H4 (cell line): ENCODE measurements around the gene ADAMTS2. TPM values are rescaled to one million over a fixed set of nuclear protein-coding genes. Genes with fewer than 3 reads are reported as not detected.
A peak's percentile ranks its signal among the peaks of the same experiment; 100 is the strongest.

Experiments used
- DNase-seq: peaks from one replicate; pipeline ENCODE4 v3.0.0-alpha.2; 2015; ENCODE audit warnings: low spot score
- total RNA-seq: library from RNA; depleted of rRNA; stranded (reverse); fragments of >200 nt; shearing (Covaris generic); gene quantifications from 2 replicates; pipeline ENCODE4 v1.2.3, GENCODE V29; 2014; rRNA removed

ADAMTS2 gene
- 0.21 and 1.2 TPM in 2 replicates for total RNA-seq

GRCh38 chr5:179345433-179346321 is at the start of gene ADAMTS2:
TSS of gene ADAMTS2 (minus strand) at chr5:179345461. CDS start at chr5:179345328, 133 bp downstream.
- DNase-seq = no peak

DNA sequence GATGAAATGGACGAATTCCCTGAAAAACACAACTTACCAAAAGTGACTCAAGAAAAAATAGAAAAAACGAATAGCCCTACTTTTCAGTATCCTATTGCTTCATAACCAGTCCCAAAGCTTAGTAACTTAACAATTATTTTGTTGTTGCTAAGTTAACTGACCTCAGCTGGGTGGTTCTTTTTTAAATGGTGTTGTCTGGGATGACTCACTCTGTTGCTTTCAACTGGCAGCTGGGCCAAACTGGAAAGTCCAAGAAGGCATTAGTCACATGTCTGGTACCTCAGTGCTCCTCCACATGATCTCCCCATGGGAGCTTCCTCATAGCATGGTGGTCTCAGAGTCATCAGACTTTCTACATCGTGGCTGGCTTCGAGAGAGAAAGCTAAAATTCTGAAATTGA is 47.8 kb upstream of the ADAMTS2 start:
- DNase-seq = no peak

DNA sequence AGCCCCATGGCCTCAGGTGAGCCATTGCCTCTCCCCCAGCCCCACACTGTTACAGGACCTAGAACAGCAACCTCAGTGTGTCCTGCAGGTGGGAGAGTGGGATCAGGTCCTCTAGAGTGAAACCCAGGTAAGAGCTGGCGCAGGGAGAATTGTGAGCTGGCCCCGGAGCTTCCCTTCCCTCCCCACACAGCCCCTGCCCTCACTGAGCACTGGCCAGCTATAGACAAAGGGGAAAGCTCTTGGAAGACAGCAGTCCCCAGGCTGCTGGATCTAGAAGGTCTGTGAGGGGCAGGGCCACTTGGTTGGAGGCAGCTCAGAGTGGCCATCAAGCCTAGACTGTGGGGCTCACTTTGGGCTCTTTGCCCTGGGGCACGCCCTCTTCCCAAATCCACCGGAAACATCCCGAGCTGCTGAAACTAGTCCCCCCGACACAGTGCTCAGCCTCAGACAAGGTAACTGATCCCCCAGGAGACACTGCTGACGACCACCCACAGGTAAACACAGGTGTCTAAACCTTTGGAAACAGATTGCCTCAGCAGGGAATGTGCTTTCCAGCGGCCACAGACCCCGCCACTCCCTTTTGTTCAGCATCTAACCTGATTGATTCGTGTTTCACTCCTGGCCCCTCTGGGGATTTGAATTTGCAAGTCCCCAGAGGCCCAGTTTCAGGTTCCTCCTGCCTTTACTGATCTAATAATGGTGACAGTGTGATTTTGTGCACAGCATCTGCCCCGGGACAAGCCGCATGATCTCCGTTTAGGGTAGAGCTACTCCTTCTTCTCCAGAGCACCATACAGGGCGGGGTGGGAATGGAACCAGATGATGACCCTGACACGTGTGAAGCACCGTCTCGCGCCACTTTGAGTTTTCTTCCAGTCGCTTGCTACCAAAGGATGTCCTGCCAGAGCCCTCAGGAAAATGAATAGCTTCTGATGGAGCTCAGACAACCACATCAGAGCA is 42.2 kb upstream of the ADAMTS2 start:
- DNase-seq = no peak

DNA sequence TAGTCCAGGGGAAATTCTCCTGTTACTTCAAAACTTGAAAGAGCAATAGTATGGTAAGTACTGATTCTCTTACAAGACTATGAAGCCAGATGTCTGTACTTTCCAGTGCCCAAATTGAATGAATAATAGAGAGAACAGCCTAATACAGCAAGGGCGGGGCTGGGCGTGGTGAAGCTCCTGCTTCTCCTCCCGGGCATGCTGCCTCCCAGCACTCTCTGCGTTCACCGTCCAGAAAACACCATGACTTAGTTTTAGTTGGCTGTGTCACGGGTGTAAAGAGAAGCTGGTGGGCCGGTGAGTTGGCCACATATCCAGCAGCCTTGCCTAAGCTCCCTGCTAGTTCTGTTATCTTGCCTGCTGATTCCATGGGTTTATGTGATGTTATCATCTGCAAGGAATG is 40.7 kb upstream of the ADAMTS2 start:
- no peak for DNase-seq

DNA sequence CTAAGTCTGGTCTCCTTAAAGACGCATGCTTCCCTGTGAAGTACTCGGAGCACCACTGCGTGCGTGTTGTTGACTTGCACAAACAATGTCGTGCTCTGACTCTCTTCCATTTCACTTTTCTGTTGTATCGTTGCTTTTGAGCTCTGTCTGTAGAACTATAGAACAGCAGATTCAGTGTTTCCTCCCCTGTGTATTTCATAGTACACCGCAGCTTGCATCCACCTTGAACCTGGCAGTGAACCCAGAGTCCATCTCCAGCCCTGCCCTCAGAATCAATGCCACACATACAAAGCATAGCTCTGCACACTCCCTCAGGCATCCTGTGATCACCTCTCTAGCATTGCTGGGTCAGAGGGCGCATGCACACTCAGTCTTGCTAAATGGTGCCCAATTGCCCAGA is 37.2 kb upstream of the ADAMTS2 start:
- DNase-seq = no peak

- no peak for DNase-seq
These were observed 36.4 kb upstream of the ADAMTS2 start for GRCh38 chr5:179381691-179382090.

DNA sequence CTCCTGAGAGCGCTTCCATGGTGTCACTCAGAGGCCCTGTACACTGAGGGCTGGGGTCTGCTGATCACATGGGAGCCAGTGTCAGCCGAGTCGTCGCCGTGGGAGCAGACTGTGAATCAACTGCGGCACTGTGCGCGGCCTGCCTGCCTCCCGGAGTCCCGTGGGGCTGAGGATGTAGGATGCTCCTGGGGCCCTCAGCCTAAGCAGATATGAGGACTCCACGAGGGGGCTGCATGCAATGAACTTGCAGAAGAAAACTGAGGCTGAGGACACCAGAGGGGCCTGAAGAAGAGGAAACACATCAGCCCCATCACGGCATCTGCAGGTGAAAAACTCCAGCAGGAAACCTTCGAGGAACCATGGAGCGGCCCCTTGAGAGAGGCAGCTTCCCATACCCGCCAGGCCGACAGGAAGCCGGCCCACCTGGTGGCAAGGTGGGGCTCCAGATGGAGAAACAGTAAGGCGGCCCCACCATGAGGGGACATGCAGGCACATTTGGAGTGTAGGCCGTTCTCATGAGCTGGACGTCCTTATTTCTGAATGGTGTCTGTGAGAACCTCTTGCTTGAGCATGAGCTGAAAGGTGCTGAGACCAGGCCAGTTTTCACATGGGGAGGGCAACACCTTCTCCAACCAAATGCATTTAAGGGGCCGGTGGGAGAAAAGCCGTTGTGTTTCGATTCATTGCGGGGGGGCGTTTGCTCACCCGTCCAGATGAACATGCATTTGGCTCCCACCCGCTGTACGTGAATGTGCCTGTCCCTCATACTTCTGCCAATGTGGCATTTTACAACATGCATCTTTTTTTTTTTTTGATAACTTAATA is 35.2 kb upstream of the ADAMTS2 start:
- no peak for DNase-seq

DNA sequence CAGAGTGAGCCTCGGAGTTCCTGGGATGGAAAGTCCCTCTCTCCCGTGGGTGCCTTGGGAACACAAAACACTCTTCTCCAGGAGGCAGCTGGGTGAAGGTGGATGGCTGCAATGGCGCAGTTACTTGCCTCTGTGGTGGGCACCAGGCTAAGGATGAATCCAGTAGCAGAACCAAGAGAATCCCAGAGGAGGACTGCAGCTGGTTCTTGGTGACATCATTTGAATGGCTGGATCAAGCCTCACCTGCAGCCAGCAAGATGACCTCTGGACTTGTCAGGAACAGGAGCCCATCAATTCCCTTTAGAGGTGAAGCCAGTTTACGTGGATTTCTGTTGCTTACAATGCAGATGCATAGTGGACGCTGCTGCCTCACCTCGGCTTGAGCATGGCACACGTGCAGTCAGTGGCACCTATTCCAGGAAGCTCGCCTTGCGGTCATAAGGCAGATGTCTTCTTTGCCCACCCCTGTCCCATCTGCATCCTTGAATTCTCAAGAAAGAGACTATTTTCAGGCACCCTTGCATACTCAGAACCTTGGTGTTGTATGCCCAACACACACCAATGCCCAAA is 34.1 kb upstream of the ADAMTS2 start:
- DNase-seq = no peak

DNA sequence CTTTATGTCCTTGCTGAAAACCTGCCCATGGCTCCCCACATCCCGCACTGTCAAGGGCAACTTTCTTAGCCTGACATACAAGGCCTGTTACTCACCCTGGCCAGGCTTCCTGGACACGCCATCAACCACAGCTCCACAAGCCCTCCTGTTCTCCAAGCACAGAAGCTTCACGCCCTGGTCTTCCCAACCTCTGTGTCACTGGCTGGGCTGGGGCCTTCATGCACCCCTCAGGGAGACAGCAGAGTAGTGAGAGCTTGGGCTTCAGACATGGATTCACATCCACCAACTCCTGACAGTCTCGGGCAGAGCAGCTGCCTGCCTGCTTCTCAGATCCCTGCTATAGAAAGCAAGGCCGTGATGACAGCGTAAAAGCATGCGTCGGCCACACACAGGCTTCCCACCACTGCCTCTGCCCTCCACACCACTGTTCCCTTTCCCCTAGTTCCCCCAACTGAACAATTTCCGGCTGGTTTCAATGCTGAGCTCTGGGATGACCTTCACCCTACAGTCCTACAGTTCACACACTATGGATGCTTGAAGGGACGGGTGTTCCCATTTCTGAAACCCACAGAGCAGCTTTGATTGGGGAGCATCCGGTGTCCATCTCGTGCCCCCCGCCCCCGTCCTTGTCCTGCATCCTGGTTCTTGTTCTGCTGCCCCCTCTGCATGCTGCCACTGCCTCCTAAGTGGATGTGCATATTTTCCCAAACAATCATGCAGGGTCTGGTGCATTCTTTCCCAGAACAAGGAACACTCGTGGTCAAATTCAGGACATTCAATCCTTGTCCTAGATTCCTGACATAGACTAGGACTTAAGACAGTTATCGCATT is 33.4 kb upstream of the ADAMTS2 start:
- peak; percentile 40 for DNase-seq

- no peak for DNase-seq
These were observed 32.8 kb upstream of the ADAMTS2 start for GRCh38 chr5:179378116-179378440.

DNA sequence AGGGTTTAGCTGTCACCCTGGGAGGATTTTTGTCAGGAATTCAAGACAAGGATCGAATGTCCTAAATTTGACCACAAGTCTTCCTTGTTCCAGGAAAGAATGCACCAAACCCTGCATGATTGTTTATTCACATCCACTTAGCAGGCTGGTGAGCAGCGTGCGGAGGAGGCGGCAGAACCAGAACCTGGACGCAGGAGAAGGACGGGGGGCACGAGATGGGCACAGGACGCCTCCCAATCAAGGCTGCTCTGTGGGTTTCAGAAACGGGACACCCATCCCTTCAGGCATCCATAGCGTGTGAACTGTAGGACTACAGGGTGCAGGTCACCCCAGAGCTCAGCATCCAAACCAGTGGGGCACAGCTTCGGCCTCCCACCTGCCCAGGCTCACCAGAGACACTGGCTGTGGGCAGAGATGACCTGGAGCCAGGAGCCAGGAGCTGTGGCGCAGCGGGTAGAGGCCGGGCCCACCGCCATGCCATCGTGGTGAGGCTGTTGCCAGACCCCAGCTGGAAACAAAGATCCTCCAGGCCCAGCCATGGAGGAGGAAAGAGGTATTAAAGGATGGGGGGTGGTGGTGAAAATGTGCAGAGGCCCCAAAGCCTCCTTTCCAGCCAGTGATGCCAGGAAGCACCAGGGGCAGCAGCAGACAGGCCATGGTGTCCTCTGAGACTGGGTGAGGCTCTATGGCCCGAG is 32.3 kb upstream of the ADAMTS2 start:
- DNase-seq = no peak

DNA sequence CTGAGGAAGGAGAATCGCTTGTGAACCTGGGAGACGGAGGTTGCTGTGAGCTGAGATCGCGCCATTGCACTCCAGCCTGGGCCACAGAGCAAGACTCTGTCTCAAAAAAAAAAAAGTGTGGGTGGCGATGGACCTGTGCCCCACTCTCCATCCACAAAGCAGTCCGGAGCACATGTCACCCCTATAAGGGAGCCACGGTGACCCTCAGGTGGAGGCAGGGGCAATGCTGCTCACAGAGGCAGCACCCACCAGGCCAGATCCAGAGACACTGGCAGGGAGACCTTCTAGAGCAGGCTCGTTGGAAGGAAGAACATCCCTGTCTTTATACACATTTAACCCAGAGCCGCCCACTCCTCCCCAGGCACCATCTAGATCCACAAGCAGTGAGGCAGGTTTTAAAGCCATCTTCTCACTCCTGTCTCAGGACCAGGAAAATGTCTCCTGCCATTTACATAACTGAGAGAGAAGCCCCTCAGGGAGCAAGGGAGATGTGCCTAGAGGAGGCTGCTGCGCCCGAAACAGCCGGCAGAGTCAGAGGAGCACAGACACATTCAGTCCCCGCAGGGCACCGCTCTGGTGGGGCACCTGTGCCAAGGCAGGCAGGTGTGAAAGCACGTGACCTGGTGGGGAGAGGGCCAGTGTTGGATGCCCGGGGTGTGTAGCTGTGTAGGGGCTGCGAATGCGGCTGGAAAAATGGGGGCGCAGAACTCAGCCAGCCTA is 31.6 kb upstream of the ADAMTS2 start:
- no peak for DNase-seq

- DNase-seq = no peak
These were observed 30.6 kb upstream of the ADAMTS2 start for GRCh38 chr5:179375831-179376365.

- DNase-seq = no peak
These were observed 30.0 kb upstream of the ADAMTS2 start for GRCh38 chr5:179375236-179375685.

- no peak for DNase-seq
These were observed 29.4 kb upstream of the ADAMTS2 start for GRCh38 chr5:179374506-179375235.

- DNase-seq = no peak
These were observed 28.8 kb upstream of the ADAMTS2 start for GRCh38 chr5:179373961-179374505.

DNA sequence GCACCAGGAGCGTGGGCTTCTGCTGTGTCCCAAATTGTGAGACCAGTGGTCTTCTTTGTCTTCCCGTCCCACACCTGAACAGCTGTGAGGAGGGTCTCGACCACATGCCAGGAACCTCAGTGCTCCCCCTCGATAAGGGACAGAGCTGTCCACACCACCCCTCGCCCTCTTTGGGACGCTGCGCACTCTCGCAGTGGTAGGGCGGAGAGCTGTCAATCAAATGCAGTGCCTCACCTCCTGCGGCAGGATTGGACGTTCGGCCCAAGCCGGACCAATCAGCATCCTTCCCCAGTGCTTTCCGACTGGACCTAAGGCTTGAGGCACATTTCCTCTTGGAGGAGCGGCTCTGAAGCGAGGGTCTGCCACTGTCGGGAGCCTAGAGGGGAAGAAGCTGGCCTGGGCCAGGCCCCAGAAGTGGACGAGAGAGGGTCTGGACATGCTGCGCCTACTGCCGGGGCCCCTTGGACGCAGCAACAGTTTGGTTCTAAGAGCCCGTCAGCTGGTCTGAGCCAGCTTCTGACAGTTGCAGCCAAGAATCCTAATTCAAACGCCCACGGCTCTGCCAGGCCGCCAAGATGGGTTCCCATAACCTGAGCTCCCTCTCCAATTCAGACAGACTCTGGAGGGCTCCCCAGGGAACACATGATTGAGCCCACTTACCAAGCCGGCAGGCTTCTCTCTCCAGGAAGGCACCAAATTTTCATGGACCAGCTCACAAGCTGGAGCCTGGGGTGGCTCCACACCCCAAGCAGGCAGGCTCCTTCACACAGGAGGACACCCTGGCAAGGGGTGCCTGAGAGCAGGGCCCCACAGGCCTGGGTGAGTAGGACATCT is 28.1 kb upstream of the ADAMTS2 start:
- DNase-seq = no peak
